Mesothelial cell of epicardium (in vitro differentiated cells): Measurements from ENCODE around the gene SLC6A13. TPM values are rescaled to one million over a fixed set of nuclear protein-coding genes. Genes with fewer than 3 reads are reported as not detected.
A peak's percentile ranks its signal among the peaks of the same experiment; 100 is the strongest.

ENCODE experiments used
- DNase-seq, 2 experiments: peaks; one replicate each; pipeline ENCODE4 v3.0.0; 2021; ENCODE audit warnings: low spot score in 2 of 2; ENCODE audit not compliant: unreplicated experiment in 2 of 2
- H3K27ac Mint-ChIP-seq: 2 replicates; pipeline ENCODE4 v1.8.0; 2021; ENCODE audit warnings: mixed read lengths
- H3K27me3 Mint-ChIP-seq: 2 replicates; pipeline ENCODE4 v1.8.0; 2021; ENCODE audit warnings: low read depth, mixed read lengths
- H3K36me3 Mint-ChIP-seq: 2 replicates; pipeline ENCODE4 v1.8.0; 2021; ENCODE audit warnings: mixed read lengths
- H3K4me1 Mint-ChIP-seq: 2 replicates; pipeline ENCODE4 v1.8.0; 2021; ENCODE audit warnings: mixed read lengths
- H3K4me3 Mint-ChIP-seq: 2 replicates; pipeline ENCODE4 v1.8.0; 2021; ENCODE audit warnings: mild to moderate bottlenecking, moderate library complexity, mixed read lengths
- H3K9me3 Mint-ChIP-seq: 2 replicates; pipeline ENCODE4 v1.8.0; 2021; ENCODE audit warnings: mixed read lengths
- total RNA-seq: library from RNA; stranded (reverse); gene quantifications from 3 replicates; pipeline ENCODE4 v1.2.1, GENCODE V29; 2021
- TF ChIP-seq, protein P1 (sequence below): fragments of 200-600 bp; sonication (generic); IDR thresholded peaks from one replicate; pipeline ENCODE4 v1.5.0; 2021; ENCODE audit warnings: antibody characterized with exemption; ENCODE audit not compliant: unreplicated experiment

SLC6A13 gene
- total RNA-seq, 1 donor from 2014 or later = 1.2 TPM

- Mint-ChIP-seq H3K9me3 (no peaks in the 10 kb centered on the region), H3K4me3 (no peak overlapping the region), H3K27ac (no peak overlapping the region), H3K4me1 (peaks cover 30% of the 10 kb centered on the region), H3K27me3 (no peaks in the 10 kb centered on the region), H3K36me3 (no peaks in the 10 kb centered on the region)
- DNase-seq = no peak
- TF ChIP-seq, protein P1, sequence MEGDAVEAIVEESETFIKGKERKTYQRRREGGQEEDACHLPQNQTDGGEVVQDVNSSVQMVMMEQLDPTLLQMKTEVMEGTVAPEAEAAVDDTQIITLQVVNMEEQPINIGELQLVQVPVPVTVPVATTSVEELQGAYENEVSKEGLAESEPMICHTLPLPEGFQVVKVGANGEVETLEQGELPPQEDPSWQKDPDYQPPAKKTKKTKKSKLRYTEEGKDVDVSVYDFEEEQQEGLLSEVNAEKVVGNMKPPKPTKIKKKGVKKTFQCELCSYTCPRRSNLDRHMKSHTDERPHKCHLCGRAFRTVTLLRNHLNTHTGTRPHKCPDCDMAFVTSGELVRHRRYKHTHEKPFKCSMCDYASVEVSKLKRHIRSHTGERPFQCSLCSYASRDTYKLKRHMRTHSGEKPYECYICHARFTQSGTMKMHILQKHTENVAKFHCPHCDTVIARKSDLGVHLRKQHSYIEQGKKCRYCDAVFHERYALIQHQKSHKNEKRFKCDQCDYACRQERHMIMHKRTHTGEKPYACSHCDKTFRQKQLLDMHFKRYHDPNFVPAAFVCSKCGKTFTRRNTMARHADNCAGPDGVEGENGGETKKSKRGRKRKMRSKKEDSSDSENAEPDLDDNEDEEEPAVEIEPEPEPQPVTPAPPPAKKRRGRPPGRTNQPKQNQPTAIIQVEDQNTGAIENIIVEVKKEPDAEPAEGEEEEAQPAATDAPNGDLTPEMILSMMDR = no peak
Measured at GRCh38 chr12:271161-271560, 8.5 kb upstream of the SLC6A13 start.

DNA sequence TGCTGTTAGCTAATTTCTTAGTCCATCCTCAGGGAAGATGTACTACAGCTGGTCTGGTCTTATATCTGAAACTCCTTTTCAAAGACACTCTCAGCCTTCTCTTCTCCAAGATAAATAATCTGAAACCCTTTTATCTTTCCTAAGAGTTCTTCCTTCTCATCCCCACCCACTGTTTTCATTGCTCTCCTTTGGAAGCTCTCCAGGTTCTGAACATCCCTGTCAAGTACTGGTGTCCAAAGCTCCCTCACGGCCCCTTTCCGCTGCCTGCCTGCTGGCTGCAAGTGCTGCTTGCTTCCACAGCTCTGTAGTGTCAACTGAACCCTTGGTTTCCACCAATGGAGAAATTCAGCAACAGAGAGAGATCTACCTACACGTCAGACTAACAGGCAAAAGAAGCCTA is 6.6 kb upstream of the SLC6A13 start:
- H3K27ac Mint-ChIP-seq = no peak overlapping the region
- H3K27me3 Mint-ChIP-seq = peaks cover 1% of the 10 kb centered on the region
- TF ChIP-seq, protein P1 = no peak
- H3K36me3 Mint-ChIP-seq = no peaks in the 10 kb centered on the region
- peaks cover 27% of the 10 kb centered on the region for H3K4me1 Mint-ChIP-seq
- no peak for DNase-seq
- no peaks in the 10 kb centered on the region for H3K9me3 Mint-ChIP-seq
- no peak overlapping the region for H3K4me3 Mint-ChIP-seq

DNA sequence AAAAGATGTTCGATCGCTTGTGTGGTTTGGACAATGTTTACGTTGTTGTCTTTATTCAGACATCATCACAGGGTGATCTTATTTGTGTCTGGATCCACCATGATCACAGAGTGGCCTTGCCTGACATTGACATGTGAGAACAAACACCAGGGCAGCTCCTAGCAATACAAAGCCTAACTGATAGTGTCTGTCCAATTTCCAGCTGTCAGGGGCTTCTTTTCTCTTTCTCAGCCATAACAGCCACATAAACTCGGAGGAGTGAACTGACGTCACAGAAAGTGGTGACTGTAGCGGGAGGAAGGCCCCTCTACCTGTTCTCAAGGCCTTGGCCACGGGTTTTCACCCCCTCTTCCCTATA is 5.8 kb upstream of the SLC6A13 start:
- Mint-ChIP-seq H3K4me3 (no peak overlapping the region), H3K36me3 (no peaks in the 10 kb centered on the region), H3K27me3 (peaks cover 1% of the 10 kb centered on the region), H3K4me1 (peaks cover 33% of the 10 kb centered on the region), H3K9me3 (no peaks in the 10 kb centered on the region), H3K27ac (no peak overlapping the region)
- DNase-seq = no peak
- TF ChIP-seq, protein P1 = no peak

- no peaks in the 10 kb centered on the region for H3K36me3 Mint-ChIP-seq
- peaks cover 1% of the 10 kb centered on the region for H3K27me3 Mint-ChIP-seq
- DNase-seq = no peak
- H3K27ac Mint-ChIP-seq = peak overlapping the region; percentile 7
- H3K9me3 Mint-ChIP-seq = no peaks in the 10 kb centered on the region
- TF ChIP-seq, protein P1 = no peak
- H3K4me1 Mint-ChIP-seq = peaks cover 39% of the 10 kb centered on the region
- H3K4me3 Mint-ChIP-seq = no peak overlapping the region
Measured at GRCh38 chr12:267581-268482, 5.2 kb upstream of the SLC6A13 start.

GRCh38 chr12:265096-265495 is 2.5 kb upstream of the SLC6A13 start:
- TF ChIP-seq, protein P1 = no peak
- H3K4me3 Mint-ChIP-seq = no peak overlapping the region
- no peaks in the 10 kb centered on the region for H3K9me3 Mint-ChIP-seq
- H3K27me3 Mint-ChIP-seq = peaks cover 4% of the 10 kb centered on the region
- H3K36me3 Mint-ChIP-seq = no peaks in the 10 kb centered on the region
- DNase-seq = no peak
- H3K4me1 Mint-ChIP-seq = peaks cover 49% of the 10 kb centered on the region
- no peak overlapping the region for H3K27ac Mint-ChIP-seq
